DMS53 treated with DMSO at 0.1 percent for 48 hours (cell line): Measurements from ENCODE around the gene ZNF410.
"Not testable (repeated sequence)": the region's sequence is repeated elsewhere in the genome, so short reads cannot be mapped to it uniquely, and the experiment has no call there.

Experiments used
- DNase-seq: peaks from one replicate; lab custom pipeline; 2025; ENCODE audit not compliant: unreplicated experiment; lab: John Stamatoyannopoulos, UW

The ZNF410 gene, protein sequence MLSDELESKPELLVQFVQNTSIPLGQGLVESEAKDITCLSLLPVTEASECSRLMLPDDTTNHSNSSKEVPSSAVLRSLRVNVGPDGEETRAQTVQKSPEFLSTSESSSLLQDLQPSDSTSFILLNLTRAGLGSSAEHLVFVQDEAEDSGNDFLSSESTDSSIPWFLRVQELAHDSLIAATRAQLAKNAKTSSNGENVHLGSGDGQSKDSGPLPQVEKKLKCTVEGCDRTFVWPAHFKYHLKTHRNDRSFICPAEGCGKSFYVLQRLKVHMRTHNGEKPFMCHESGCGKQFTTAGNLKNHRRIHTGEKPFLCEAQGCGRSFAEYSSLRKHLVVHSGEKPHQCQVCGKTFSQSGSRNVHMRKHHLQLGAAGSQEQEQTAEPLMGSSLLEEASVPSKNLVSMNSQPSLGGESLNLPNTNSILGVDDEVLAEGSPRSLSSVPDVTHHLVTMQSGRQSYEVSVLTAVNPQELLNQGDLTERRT

DNA sequence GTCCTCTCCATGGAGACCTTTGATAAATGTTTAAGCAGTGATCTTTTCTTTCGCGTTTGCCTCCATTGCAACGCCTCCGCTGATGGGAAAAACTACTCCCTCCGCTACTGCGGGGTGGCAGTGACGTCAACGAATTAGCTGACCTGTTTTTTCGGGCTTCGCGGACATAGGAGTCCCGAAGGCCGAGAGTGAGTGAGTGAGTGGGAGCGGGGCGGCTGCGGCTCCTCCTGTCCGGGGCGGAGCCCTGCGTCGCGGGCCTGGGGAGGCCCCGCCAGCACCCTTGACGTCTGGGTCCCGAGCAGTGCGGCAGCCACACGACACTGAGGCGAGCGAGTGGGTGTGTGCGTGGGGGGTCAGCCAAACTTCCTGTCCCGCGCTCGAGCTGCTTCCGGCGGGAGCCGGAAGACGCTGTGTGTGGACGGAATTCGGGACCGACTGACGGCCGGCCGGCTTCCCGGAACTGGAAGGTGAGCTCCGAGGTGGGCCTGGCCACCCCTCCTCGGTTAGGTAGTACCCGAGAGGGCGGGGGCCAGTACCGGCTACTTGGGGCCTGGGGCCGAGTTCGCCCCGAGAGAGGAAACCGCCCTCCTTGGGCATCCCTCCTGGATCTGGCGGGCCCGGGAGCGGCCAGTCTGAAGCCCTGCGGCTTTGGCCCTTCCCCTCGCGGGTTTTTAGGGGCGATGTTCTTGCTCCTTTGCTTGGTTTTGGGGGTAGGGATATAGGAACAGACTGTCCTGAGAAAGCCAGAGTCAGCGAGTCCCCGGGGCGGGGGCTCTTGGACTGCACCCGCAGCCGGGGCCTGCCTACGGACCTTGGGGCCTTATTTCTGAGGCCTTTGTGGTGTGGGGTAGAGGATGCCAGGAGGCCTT, at the start of gene ZNF410:
Gene ZNF410 (plus strand): TSS at position 411 of the 869 bp plus-strand sequence. CDS start 5,317 bp downstream, outside the sequence.
- peak; percentile 71 for DNase-seq

DNA sequence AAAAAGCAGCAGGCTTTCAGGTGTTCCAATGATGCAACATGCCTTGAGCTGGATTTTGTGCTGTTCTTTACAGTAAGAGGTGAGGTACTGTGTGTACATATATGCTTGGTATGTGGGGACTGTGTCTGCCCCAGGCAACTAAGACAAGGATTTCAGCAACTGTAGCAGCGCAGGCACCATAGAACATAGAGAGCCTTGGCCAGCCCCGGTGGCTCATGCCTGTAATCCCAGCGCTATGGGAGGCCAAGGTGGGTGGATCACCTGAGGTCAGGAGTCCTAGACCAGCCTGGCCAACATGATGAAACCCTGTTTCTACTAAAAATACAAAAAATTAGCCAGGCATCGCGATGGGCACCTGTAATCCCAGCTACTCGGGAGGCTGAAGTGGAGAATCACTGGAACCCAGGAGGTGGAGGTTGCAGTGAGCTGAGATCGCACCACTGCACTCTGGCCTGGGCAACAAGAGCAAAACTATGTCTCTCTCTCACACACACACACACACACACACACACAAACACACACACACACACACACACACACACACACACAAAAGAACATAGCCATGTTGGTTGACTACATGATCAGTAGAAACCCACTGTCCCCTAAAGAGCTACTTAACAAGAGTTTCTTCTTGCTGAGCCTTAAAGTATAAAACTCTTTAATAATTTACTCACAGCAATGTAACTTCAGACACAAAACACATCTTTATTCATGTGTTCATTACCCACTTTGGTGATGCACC, 48.2 kb upstream of the ZNF410 start:
- not testable (repeated sequence) for DNase-seq

DNA sequence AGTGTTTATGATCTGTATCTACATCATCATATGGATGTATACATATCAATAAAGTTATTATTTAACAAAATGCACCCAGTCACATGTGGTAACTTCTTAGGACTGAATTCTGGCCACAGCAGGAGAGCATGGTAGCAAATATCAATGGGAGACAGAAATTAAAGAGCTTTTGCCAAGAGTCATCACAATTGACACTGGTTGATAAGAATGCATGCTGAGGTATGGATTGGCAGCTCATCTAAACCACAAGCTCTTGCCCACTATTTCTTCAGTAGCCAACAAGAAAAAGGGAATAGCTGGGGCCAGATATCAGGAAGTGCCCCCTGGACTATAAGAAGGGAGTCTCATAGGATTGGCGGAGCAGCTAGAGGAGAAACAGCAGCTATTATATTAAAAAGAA, 44.5 kb upstream of the ZNF410 start:
- DNase-seq, result no peak

DNA sequence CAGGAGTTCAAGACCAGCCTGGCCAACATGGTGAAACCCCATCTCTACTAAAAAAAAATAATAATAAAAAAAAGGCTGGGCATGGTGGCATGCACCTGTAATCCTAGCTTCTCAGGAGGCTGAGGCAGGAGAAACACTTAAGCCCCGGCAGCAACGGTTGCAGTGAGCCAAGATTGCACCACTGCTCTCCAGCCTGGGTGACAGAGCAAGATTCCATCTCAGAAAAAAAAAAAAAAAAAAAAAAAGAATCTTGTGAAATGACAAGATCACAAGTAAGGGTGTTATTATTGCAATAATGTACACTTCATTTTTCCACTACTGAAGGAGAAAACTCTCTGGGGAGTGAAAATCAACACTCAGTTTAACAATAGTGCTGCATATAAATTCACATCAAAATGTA, 43.8 kb upstream of the ZNF410 start:
- DNase-seq, result no peak

DNA sequence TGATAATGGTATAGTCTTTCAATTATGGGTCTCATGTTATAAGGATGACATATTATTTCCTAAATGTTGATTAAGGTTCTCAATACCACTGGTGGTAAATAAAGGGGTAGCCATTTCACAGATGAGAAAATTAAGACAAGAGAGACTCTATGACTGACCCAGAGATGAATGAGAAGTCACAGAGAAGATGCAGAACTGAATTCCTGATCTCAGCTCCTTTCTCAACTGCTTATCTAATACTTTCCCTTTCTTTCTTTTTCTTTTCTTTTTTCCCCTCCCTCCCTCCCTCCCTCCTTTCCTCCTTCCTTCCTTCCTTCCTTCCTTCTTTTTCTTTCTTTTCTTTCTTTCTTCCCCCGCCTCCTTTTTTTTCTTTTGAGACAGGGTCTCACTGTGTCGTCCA, 43.4 kb upstream of the ZNF410 start:
- DNase-seq, result no peak

DNA sequence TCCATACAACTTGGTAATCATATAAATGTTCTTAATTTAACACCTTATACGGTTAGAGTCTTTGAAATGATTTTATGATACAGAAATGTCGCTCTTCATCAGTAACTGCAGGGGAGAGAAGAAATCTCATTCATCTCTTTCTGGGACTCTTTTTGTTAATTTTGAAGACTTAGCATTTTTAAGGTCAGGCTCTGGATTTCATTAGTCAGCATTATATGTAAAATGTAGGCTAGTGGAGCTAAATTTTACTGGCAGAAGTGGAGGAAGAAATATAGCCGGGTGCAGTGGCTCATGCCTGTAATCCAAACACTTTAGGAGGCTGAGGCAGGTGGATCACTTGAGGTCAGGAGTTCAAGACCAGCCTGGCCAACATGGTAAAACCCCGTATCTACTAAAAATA, 39.7 kb upstream of the ZNF410 start:
- DNase-seq, result no peak

DNA sequence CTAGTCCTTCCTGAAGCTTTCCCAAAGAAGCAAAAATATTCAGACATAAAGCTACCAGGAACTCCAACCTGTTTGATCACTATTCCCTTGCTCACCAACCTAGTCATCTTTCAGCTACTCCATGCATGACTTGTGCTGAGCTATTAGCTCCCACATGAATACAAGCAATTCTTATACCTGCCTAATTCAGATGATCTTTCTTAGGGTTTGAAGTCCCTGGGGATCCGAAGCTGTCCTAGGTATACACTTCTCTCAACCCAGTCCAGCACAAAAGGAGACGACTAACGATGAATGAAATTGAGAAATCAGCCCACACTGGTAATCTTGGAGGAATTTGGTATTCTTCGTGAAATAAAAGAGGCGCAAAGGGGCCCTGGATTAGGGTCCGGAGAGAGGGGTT, 35.7 kb upstream of the ZNF410 start:
- DNase-seq, result peak; percentile 21

DNA sequence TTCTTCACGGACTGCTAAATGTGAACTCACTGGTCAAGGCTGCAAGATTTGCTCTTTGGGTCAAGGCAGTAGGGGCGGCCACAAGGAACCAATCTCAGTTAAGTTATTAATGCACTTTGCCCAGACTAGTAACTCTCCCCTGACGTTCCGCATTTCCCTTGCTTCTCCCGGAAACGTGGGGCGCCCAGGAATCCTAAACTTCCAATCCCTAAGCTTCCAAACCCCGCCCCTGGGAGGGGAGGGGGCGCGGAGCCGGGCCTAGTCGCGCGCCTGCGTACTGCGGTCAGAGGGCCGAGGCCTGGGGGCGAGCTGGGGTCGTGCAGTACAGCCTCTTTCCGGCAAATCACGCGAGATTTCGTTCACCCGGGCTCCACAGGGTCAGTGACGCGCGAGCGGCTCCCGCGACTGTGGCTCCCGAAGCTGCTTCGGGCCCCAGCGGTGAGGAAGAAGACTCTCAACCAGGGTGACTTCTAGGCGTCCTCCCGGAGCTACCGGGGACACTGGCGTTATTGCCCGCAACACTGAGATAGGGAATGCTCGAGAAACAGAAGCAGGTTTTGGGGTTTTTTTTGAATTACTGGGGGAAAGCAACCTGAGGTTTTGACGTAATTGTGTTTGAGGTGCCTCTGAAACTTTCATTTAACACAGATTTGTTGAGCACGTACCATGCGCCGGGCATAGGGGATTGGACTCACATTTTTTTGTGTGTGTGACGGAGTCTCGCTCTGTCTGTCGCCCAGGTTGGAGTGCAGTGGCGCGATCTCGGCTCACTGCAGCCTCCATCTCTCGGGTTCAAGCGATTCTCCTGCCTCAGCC, 34.9 kb upstream of the ZNF410 start, which contains the start of gene PTGR2:
Gene PTGR2 (plus strand): TSS at position 265 of the 816 bp plus-strand sequence. CDS start 7,032 bp downstream, outside the sequence.
- DNase-seq, result peak; percentile 78

DNA sequence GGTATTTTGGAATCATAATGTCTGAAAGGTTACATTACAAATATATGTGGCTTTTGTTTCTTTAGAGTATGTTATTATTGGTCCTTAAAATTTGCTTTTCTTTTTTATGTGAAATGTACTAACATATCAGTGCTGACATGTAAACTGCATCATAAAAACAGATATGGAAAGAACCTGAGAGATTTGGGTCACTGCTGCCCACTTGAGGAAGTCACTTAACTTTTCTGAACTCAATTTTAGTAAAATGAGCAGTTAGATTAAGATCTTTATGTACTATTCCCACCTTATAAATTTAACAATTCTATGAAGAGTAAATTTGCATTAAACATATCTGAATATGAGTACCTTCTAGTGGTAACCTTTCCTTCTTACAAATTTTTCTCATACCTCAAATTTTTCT, 27.5 kb upstream of the ZNF410 start:
- DNase-seq, result no peak

DNA sequence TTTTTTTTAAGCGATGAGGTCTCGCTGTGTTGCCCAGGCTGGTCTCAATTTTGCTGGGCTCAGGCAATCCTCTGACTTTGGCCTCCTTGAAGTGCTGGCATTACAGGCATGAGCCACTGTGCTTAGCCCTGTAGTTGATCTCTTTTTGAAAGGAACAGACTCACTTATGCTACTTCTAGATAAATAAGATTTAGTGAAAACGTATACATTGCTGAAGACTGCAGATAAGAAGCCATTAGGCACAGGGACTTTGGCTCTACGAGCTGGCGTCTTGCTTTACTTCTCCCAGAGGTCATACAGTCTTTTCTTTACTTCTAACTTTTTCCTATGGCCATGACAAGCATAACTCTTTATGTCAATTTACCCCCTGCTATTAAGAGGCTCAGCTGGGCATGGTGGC, 25.6 kb upstream of the ZNF410 start:
- DNase-seq, result no peak

DNA sequence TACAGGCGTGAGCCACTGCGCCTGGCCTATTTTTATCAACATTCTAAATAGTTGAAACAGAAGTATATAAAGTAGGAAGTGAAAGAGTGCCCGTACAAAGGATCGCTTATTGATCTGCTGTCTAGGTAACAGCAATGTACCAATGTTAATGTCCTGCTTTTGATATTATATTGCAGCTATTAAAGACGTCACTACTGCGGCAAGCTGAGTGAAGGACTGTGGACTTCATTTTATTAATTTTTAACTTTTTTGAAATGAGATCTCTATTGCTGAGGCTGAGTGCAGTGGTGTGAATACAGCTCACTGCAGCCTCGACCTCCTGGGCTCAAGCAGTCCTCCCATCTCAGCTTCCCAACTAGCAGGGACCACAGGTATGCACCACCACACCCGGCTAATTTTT, 24.2 kb upstream of the ZNF410 start:
- DNase-seq, result no peak

DNA sequence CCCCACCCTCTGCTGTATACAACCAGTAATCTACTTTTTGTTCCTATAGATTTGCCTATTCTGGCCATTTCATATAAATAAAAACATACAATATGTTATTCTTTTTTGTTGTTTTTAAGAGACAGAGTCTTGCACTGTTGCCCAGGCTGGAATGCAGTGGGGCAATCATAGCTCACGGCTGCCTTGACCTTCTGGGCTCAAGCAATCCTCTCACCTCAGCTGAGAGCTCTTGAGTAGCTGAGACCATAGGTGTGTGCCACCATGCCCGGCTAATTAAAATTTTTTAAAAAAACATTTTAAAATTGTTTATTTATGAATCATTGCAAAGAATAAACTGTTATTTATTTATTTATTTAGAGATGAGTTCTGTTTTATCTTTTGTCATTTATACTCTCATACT, 23.4 kb upstream of the ZNF410 start:
- no peak for DNase-seq

DNA sequence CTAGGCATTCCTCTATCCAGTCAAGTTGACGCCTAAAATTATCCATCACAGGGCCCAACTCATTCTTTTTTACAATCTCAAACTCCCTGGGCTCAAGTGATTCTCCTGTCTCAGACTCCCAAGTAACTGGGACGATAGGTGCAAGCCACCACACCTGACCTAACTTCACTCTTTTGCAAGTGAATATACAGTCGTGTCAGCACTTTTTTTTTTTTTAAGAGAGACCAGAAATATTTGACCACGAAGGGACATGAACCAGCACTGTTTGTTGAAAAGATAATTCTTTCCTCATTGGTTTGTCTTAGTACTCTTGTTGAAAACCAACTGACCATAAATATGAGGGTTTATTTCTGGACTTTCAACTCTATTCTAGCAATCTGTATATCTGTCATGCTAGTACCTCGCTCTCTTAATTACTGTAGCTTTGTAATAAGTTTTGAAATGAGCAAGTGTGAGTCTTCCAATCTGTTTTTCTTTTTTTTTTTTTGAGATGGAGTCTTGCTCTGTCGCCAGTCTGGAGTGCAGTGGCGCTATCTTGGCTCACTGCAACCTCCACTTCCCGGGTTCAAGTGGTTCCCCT, 21.0 kb upstream of the ZNF410 start:
- DNase-seq, result no peak

DNA sequence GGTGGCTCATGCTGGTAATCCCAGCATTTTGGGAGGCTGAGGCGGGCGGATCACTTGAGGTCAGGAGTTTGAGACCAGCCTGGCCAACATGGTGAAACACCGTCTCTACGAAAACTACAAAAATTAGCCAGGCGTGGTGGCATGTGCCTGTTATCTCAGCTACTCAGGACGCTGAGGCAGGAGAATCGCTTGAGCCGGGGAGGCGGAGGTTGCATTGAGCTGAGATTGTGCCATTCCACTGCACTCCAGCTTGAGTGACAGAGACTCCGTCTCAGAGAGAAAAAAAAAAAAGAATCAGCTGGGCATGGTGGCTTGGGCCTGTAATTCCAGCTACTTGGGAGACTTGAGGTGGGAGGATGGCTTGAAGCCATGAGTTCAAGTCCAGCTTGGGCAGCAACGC, 16.9 kb upstream of the ZNF410 start:
- DNase-seq, result not testable (repeated sequence)

DNA sequence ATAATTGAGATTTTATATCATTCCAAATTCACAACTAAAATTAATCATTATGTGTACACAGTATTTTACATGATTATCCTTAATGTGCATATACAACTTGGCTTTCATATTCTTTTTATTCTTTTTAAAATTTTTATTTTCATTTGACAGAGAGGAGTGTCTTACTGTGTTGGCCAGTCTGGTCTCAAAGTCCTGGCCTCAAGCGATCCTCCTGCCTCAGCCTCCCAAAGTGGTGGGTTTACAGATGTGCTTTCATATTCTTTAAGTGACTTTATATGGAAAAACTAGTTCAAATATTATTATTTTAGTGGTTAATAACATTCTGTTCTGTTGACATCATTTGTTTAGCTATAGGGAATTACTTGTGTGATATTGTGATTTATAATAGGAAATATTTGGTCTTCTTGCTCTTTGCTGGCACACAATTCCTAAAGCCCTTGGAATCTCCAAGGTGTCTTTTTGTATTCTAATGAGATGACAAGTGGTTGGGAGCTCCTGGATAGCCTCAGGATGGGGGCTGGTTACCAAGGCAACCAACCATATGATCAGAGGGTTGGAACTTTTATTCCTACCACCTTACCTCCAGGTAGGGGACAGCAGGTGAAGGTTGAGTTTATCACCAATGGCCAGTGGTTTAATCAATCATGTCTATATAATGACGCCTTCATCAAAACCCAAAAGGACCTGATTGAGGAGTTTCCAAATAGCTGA, 16.0 kb upstream of the ZNF410 start:
- DNase-seq, result no peak

DNA sequence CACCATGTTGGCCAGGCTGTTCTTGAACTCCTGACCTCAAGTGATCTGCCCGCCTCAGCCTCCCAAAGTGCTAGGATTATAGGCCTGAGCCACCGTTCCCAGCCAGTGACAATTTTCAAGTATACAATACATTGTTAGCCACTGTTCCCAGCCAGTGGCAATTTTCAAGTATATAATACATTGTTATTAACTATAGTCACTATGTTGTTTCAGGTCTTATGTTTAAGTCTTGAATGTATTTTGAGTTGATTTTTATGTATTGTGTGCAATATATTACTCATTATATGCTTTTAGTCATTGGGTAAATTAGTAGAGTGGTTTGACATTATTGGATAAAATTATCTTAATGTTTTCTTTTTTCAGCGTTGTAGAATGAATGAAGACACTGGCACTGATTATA, 13.0 kb upstream of the ZNF410 start:
- no peak for DNase-seq

DNA sequence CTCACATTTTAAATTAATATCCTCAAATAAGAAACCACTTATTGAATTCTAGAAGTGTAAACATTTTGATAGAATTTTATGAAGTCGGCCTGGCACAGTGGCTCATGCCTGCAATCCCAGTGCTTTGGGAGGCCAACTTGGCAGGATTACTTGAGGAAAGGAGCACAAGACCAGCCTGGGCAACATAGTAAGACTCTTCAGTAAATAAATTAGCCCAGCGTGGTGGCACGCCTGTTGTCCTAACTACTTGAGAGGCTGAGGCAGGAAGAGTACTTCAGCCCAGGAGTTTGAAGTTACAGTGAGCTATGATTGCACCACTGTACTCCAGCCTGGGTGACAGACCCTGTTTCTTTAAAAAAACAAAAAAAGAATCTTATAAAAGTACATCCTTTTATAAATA, 8.9 kb upstream of the ZNF410 start:
- no peak for DNase-seq

DNA sequence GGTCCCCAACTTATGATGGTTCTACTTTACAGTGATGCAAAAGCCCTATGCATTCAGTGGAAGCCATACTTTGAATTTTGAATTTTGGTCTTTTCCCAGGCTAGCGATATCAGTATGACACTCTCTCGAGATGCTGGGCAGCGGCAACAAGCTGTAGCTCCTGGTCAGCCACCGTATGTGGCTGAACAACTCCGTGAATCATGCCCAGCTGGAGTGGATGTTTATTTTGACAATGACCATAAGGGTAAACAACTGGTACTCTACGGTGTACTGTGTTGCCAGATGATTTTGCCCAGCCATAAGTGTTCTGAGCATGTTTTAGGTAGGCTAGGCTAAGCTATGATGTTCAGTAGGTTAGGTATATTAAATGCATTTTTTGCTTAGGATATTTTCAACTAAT, 8.2 kb upstream of the ZNF410 start:
- DNase-seq, result peak; percentile 24

DNA sequence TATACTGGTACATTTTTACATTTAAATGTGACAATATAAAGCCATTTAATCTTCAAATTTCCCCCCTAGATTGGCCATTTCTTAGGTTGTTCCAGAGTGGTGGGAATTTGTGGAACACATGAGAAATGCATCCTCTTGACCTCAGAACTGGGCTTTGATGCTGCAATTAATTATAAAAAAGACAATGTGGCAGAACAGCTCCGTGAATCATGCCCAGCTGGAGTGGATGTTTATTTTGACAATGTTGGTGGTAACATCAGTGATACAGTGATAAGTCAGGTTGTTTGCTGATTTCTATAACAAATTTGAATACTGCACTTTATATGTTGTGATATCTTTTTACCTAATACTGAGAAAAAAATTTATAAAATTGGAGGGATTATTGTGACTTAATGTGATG, 7.6 kb upstream of the ZNF410 start:
- DNase-seq, result no peak
